HEK293T (cell line): ENCODE measurements around the gene RNASE13.

Experiments
- LEF1 ChIP-seq: fragments of 450-650 bp; IDR thresholded peaks from 2 replicates; pipeline ENCODE4 v1.6.1; 2017; ENCODE audit warnings: mild to moderate bottlenecking, borderline replicate concordance
- SP1 ChIP-seq: fragments of 450-650 bp; IDR thresholded peaks from 2 replicates; pipeline ENCODE4 v1.6.1; 2017

GRCh38 chr14:21001218-21001617, 33.4 kb downstream of the RNASE13 start:
- TF ChIP-seq SP1: no peak
- TF ChIP-seq LEF1: no peak
